Mucosa of gallbladder (tissue), 1 donor: Measurements from ENCODE around the gene SIRT4. TPM values are rescaled to one million over a fixed set of nuclear protein-coding genes. Genes with fewer than 3 reads are reported as not detected.
"Not testable (repeated sequence)": the region's sequence is repeated elsewhere in the genome, so short reads cannot be mapped to it uniquely, and the experiment has no call there.

ENCODE experiments used
- DNase-seq: peaks from one replicate; pipeline ENCODE4 v3.0.0-alpha.2; 2020; ENCODE audit warnings: low spot score
- total RNA-seq: library from RNA; stranded (reverse); gene quantifications from one replicate; pipeline ENCODE4 v1.2.1, GENCODE V29; 2021
- donor health status: DM: no; HTN: no; CAD: no.

Gene SIRT4
- total RNA-seq = 3.8 TPM

- peak; percentile 94 for DNase-seq
These were observed at the start of gene SIRT4 for GRCh38 chr12:120301962-120302815. Gene SIRT4 (plus strand): TSS chr12:120302321. CDS start chr12:120303562, 1,241 bp downstream.

- DNase-seq = not testable (repeated sequence)
These were observed 48.8 kb upstream of the SIRT4 start for GRCh38 chr12:120253313-120253712.

GRCh38 chr12:120254809-120255208 is 47.3 kb upstream of the SIRT4 start:
- no peak for DNase-seq

GRCh38 chr12:120257041-120257821 is 44.9 kb upstream of the SIRT4 start:
- DNase-seq = peak; percentile 72

- no peak for DNase-seq
These were observed 43.7 kb upstream of the SIRT4 start for GRCh38 chr12:120258323-120258896.

GRCh38 chr12:120259418-120260202 is 42.5 kb upstream of the SIRT4 start:
- DNase-seq = no peak

GRCh38 chr12:120260607-120261006 is 41.5 kb upstream of the SIRT4 start:
- no peak for DNase-seq

- DNase-seq = no peak
These were observed 39.9 kb upstream of the SIRT4 start for GRCh38 chr12:120261951-120262851.

GRCh38 chr12:120262852-120263747 is 39.0 kb upstream of the SIRT4 start:
- no peak for DNase-seq

GRCh38 chr12:120263748-120264085 is 38.4 kb upstream of the SIRT4 start:
- no peak for DNase-seq

GRCh38 chr12:120264086-120264903 is 37.8 kb upstream of the SIRT4 start:
- DNase-seq = no peak

- DNase-seq = no peak
These were observed 37.1 kb upstream of the SIRT4 start for GRCh38 chr12:120264904-120265472.

- peak; percentile 90 for DNase-seq
These were observed 36.5 kb upstream of the SIRT4 start, which contains the start of gene PXN for GRCh38 chr12:120265473-120266179. Gene PXN (minus strand): TSS chr12:120265730. CDS start chr12:120265629, 101 bp downstream.

GRCh38 chr12:120266180-120266870 is 35.8 kb upstream of the SIRT4 start:
- no peak for DNase-seq

GRCh38 chr12:120267736-120268135 is 34.4 kb upstream of the SIRT4 start:
- DNase-seq = no peak

GRCh38 chr12:120276734-120277133 is 25.4 kb upstream of the SIRT4 start:
- DNase-seq = no peak
